Common myeloid progenitor, CD34-positive (primary cell): ENCODE results near the gene PTPDC1. TPM values are rescaled to one million over a fixed set of nuclear protein-coding genes. Genes with fewer than 3 reads are reported as not detected.

Experiments used
- CTCF ChIA-PET: fragments of 350-600 bp; sonication (Branson Sonifier 250); formaldehyde crosslinking; loops from one replicate; lab custom pipeline; 2021; ENCODE audit warnings: antibody characterized with exemption; lab: Charles Lee
- POLR2A ChIA-PET: fragments of 350-600 bp; sonication (Branson Sonifier 250); formaldehyde crosslinking; loops from one replicate; lab custom pipeline; 2021; ENCODE audit warnings: antibody characterized with exemption; lab: Charles Lee
- DNase-seq, 3 donors: peaks; one replicate each; pipeline versions ENCODE4 v3.0.0 to v3.0.0-alpha.2; 2013
- H3K27ac ChIP-seq, 2 experiments: 1 replicate in 1 of 2; 2 replicates in 1 of 2; pipeline ENCODE4 v1.7.0; 2013; ENCODE audit warnings: inconsistent platforms in 2 of 2, low read length in 2 of 2, mild to moderate bottlenecking in 2 of 2, low read depth in 1 of 2, moderate library complexity in 1 of 2; ENCODE audit not compliant: severe bottlenecking in 2 of 2, insufficient read depth in 1 of 2, poor library complexity in 1 of 2
- H3K27me3 ChIP-seq, 5 experiments: replicated peaks in 2 of 5; 1 replicate in 3 of 5; 2 replicates in 2 of 5; pipeline versions ENCODE4 v1.6.1 to v1.7.0; 2013; ENCODE audit warnings: low read length in 4 of 5, mild to moderate bottlenecking in 2 of 5, moderate library complexity in 2 of 5, inconsistent platforms in 1 of 5; ENCODE audit not compliant: insufficient read depth in 5 of 5, control insufficient read depth in 4 of 5
- H3K36me3 ChIP-seq, 4 experiments: 1 replicate in 2 of 4; 2 replicates in 2 of 4; pipeline versions ENCODE4 v1.6.1 to v1.7.0; 2013; ENCODE audit warnings: low read length in 3 of 4, control low read depth in 1 of 4, mild to moderate bottlenecking in 1 of 4; ENCODE audit not compliant: control insufficient read depth in 4 of 4, insufficient read depth in 4 of 4
- H3K4me1 ChIP-seq, 4 experiments: 1 replicate in 3 of 4; 2 replicates in 1 of 4; pipeline versions ENCODE4 v1.6.1 to v1.7.1; 2013; ENCODE audit warnings: low read length in 3 of 4, mild to moderate bottlenecking in 3 of 4, control low read depth in 1 of 4, inconsistent platforms in 1 of 4, moderate library complexity in 1 of 4; ENCODE audit not compliant: control insufficient read depth in 4 of 4, insufficient read depth in 4 of 4; ENCODE audit errors: control extremely low read depth in 1 of 4
- H3K4me3 ChIP-seq, 7 experiments: 1 replicate in 4 of 7; 2 replicates in 3 of 7; pipeline versions ENCODE4 v1.5.1 to v1.7.0; 2013; ENCODE audit warnings: mild to moderate bottlenecking in 7 of 7, low read length in 6 of 7, moderate library complexity in 6 of 7, inconsistent platforms in 2 of 7, low read depth in 2 of 7, control low read depth in 1 of 7; ENCODE audit not compliant: insufficient read depth in 4 of 7, control insufficient read depth in 1 of 7; ENCODE audit errors: extremely low read depth in 1 of 7
- H3K9me3 ChIP-seq, 5 experiments: 1 replicate in 4 of 5; 2 replicates in 1 of 5; pipeline versions ENCODE4 v1.6.1 to v1.7.1; 2013; ENCODE audit warnings: low read length in 4 of 5, mild to moderate bottlenecking in 2 of 5, inconsistent platforms in 1 of 5, low read depth in 1 of 5, moderate library complexity in 1 of 5; ENCODE audit not compliant: control insufficient read depth in 4 of 5, insufficient read depth in 2 of 5; ENCODE audit errors: control extremely low read depth in 1 of 5
- WGBS: methylation state at CpG from one replicate; pipeline ENCODE4 v1.1.5; 2013; ENCODE audit not compliant: insufficient coverage; 5-methylcytosine and 5-hydroxymethylcytosine counted together
- polyA plus RNA-seq: library from polyadenylated mRNA; unstranded; fragments of 120-200 nt; gene quantifications from one replicate; pipeline ENCODE4 v1.2.1, GENCODE V29; 2013

The PTPDC1 gene
- 3.2 TPM for polyA plus RNA-seq

GRCh38 chr9:94084314-94084713, at the start of gene PTPDC1:
TSS of gene PTPDC1 (plus strand) at chr9:94084464. CDS start at chr9:94084531, 67 bp downstream.
- Histone ChIP-seq H3K4me3 (no peak within 1 kb of the TSS), H3K27ac (peak within 1 kb of the TSS in 1 of 2 experiments; percentile 28), H3K4me1 (no peaks in the 10 kb centered on the region), H3K9me3 (no peaks in the 10 kb centered on the region), H3K27me3 (no peaks in the 10 kb centered on the region), H3K36me3 (peaks cover 0 to 3% (median 0%) of the 10 kb centered on the region in 4 experiments)
- CTCF ChIA-PET, result interaction anchor here (1.5 to 1.6 kb wide), 2 partner anchors 10 to 18 kb away, joined by 4 read pairs; no protein-coding TSS in a partner anchor
- POLR2A ChIA-PET, result no interaction called here
- 95% methylated on average over 11 of the region's 14 CpGs for WGBS
- no peak for DNase-seq

DNA sequence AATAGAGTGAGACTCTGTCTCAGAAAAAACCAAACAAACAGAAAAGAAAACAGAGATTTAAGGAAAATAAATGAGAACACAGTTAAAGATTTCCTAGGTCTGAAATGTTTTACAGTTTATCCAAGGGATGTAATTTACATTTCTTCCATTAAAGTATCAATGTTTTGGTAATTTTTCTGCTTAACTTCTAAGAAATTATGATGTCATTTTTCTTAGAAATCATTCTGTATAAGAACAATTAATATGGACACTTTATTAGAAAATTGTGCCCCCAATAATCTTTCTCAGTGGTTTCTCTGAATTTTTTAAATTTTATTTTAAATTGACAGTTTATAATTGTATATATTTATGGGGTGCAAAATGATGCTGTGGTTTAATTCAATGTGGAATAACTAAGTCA, 49.8 kb upstream of the PTPDC1 start:
- DNase-seq, result no peak
- Histone ChIP-seq H3K27me3 (peaks cover 0 to 4% (median 0%) of the 10 kb centered on the region in 5 experiments), H3K27ac (no peak overlapping the region), H3K4me1 (peaks cover 3 to 12% (median 7%) of the 10 kb centered on the region in 4 experiments), H3K36me3 (no peaks in the 10 kb centered on the region), H3K9me3 (peaks cover 0 to 2% (median 0%) of the 10 kb centered on the region in 5 experiments), H3K4me3 (no peak overlapping the region)
- CTCF ChIA-PET, result no interaction called here
- POLR2A ChIA-PET, result no interaction called here

DNA sequence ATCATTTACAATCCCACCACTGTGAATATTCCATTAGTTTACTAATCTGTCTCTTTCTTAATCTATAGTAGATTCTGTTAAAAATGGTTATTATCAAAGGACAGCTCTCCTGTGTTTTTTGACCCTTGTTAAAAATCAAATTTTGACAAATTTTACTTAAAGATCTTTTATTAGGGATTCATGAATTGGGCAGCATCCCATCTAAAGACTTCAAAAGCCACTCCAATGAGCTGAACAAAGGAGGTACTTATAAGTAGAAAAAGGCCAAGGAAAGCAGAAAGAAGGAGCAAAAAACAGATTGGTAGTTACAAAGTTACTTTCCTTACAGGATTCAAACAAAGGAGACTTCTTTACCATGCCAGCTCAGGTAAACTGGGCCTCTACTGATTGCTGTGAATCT, 44.5 kb upstream of the PTPDC1 start:
- no peak for DNase-seq
- no peaks in the 10 kb centered on the region for H3K36me3 ChIP-seq
- no peak overlapping the region for H3K4me3 ChIP-seq
- H3K27ac ChIP-seq, result no peak overlapping the region
- ChIA-PET POLR2A (no interaction called here), CTCF (no interaction called here)
- H3K9me3 ChIP-seq, result peaks cover 0 to 2% (median 2%) of the 10 kb centered on the region in 5 experiments
- no peaks in the 10 kb centered on the region for H3K4me1 ChIP-seq
- no peaks in the 10 kb centered on the region for H3K27me3 ChIP-seq

- WGBS, result 100% methylated on average over 2 of the region's 5 CpGs
- no peaks in the 10 kb centered on the region for H3K27me3 ChIP-seq
- no peak for DNase-seq
- no peaks in the 10 kb centered on the region for H3K36me3 ChIP-seq
- no peaks in the 10 kb centered on the region for H3K4me1 ChIP-seq
- CTCF ChIA-PET, result interaction anchor here (1.6 kb wide), 1 partner anchor 29 kb away, joined by 5 read pairs; no protein-coding TSS in a partner anchor
- POLR2A ChIA-PET, result no interaction called here
- no peak overlapping the region for H3K27ac ChIP-seq
- no peak overlapping the region for H3K4me3 ChIP-seq
- H3K9me3 ChIP-seq, result peaks cover 0 to 3% (median 0%) of the 10 kb centered on the region in 5 experiments
Observed at GRCh38 chr9:94042516-94043360, 41.5 kb upstream of the PTPDC1 start.

GRCh38 chr9:94054716-94055115, 29.5 kb upstream of the PTPDC1 start:
- H3K9me3 ChIP-seq, result peaks cover 0 to 9% (median 0%) of the 10 kb centered on the region in 5 experiments
- H3K27me3 ChIP-seq, result no peaks in the 10 kb centered on the region
- H3K36me3 ChIP-seq, result no peaks in the 10 kb centered on the region
- WGBS, result no CpG with 5 or more reads among the region's 2 CpGs
- H3K27ac ChIP-seq, result no peak overlapping the region
- no peak for DNase-seq
- ChIA-PET POLR2A (no interaction called here), CTCF (interaction anchor here (1.7 to 2.1 kb wide), 2 partner anchors 10 to 159 kb away, joined by 7 to 9 read pairs; no protein-coding TSS in a partner anchor)
- no peak overlapping the region for H3K4me3 ChIP-seq
- peaks cover 0 to 3% (median 0%) of the 10 kb centered on the region in 4 experiments for H3K4me1 ChIP-seq

- H3K36me3 ChIP-seq, result no peaks in the 10 kb centered on the region
- DNase-seq, result peak in 1 of 3 donors; percentile 19
- H3K27me3 ChIP-seq, result no peaks in the 10 kb centered on the region
- H3K4me3 ChIP-seq, result no peak overlapping the region
- CTCF ChIA-PET, result interaction anchor here (0.6 to 1.3 kb wide), 4 partner anchors 7 to 158 kb away, joined by 3 to 5 read pairs (median 4); no protein-coding TSS in a partner anchor
- POLR2A ChIA-PET, result interaction anchor here (0.6 kb wide), 1 partner anchor 228 kb away, joined by 5 read pairs; no protein-coding TSS in a partner anchor
- peaks cover 0 to 8% (median 2%) of the 10 kb centered on the region in 5 experiments for H3K9me3 ChIP-seq
- H3K4me1 ChIP-seq, result peaks cover 0 to 3% (median 0%) of the 10 kb centered on the region in 4 experiments
- no peak overlapping the region for H3K27ac ChIP-seq
- WGBS, result no CpG with 5 or more reads among the region's 3 CpGs
Observed at GRCh38 chr9:94056442-94056974, 27.8 kb upstream of the PTPDC1 start.

DNA sequence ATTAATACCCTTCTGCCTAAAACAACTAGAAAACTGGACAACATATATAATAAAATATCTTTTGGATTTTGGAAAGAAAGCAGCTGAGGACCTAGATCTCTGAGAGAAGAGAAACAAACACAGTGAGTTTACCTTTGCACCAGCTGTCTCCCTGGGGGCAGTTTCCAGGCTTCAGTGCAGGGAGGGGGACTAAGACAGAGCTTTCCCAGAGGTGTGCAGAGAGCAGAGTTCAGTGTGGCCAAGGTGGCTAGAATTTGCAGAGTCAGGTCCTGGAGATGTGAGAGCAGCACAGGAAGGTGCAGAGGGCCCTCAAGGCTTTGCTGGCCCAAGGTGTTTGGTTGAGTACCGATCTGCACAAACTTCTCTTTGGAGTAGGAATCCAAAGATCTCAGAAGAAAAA, 26.3 kb upstream of the PTPDC1 start:
- no peak for DNase-seq
- Histone ChIP-seq H3K27ac (no peak overlapping the region), H3K4me1 (peaks cover 0 to 3% (median 0%) of the 10 kb centered on the region in 4 experiments), H3K27me3 (no peaks in the 10 kb centered on the region), H3K4me3 (no peak overlapping the region), H3K9me3 (peaks cover 0 to 13% (median 7%) of the 10 kb centered on the region in 5 experiments), H3K36me3 (no peaks in the 10 kb centered on the region)
- ChIA-PET POLR2A (no interaction called here), CTCF (interaction anchor here (1.3 kb wide), 1 partner anchor 157 kb away, joined by 3 read pairs; no protein-coding TSS in a partner anchor)
- 83% methylated on average over 1 of the region's 1 CpG for WGBS
